ENCODE data around the gene HYOU1. TPM values are rescaled to one million over a fixed set of nuclear protein-coding genes. Genes with fewer than 3 reads are reported as not detected.

The HYOU1 gene
- total and polyA plus RNA-seq, 7 donors = 6.0 to 106 (median 26.8) TPM

- Histone ChIP-seq H3K4me3 (no peak overlapping the region), H3K36me3 (peaks cover 44 to 100% (median 82%) of the 10 kb centered on the region in 4 donors), H3K4me1 (no peaks in the 10 kb centered on the region), H3K27me3 (no peaks in the 10 kb centered on the region), H3K27ac (no peak overlapping the region), H3K9me3 (no peaks in the 10 kb centered on the region)
- intact Hi-C loops (cut with DNase I) = no loop called here
- DNase-seq = no peak
- no peak for TF ChIP-seq POLR2A (IDR thresholded peaks at IDR 0.05)
- TF ChIP-seq EP300 (IDR thresholded peaks at IDR 0.05) = no peak
- no peak for TF ChIP-seq CTCF (IDR thresholded peaks at IDR 0.05)
- no peak for TF ChIP-seq POLR2AphosphoS5 (IDR thresholded peaks at IDR 0.05)
- 94 to 96% methylated on average over 11 of the region's 11 CpGs for WGBS, 2 donors
These were observed 20.8 kb upstream of the HYOU1 start for GRCh38 chr11:119077839-119078238.

GRCh38 chr11:119067371-119068222 lies 10.6 kb upstream of the HYOU1 start, which contains the start of gene VPS11:
Gene VPS11, plus strand, starts transcription at chr11:119067818. Its CDS starts 6 bp downstream, at chr11:119067824.
- intact Hi-C loops (cut with DNase I) = no loop called here
- DNase-seq = peak; percentile 99
- H3K9me3 ChIP-seq = no peaks in the 10 kb centered on the region
- H3K27ac ChIP-seq = peak within 1 kb of the TSS; percentile 85 to 91 (median 88)
- no peak for TF ChIP-seq CTCF (IDR thresholded peaks at IDR 0.05)
- TF ChIP-seq POLR2AphosphoS5 (IDR thresholded peaks at IDR 0.05) = peak; percentile 67 to 92 (median 90)
- TF ChIP-seq EP300 (IDR thresholded peaks at IDR 0.05) = peak in 1 of 4 donors; percentile 74
- peak in 1 of 2 donors; percentile 42 for TF ChIP-seq POLR2A (IDR thresholded peaks at IDR 0.05)
- H3K4me3 ChIP-seq = peak within 1 kb of the TSS; percentile 76 to 94 (median 82)
- H3K27me3 ChIP-seq = no peaks in the 10 kb centered on the region
- H3K36me3 ChIP-seq = peaks cover 4 to 29% (median 26%) of the 10 kb centered on the region in 4 donors
- WGBS, 2 donors = 0% methylated on average over 49 of the region's 49 CpGs
- H3K4me1 ChIP-seq = peaks cover 0 to 36% (median 30%) of the 10 kb centered on the region in 4 donors

- no peak for DNase-seq
- TF ChIP-seq CTCF (IDR thresholded peaks at IDR 0.05) (no peak), EP300 (IDR thresholded peaks at IDR 0.05) (no peak), POLR2AphosphoS5 (IDR thresholded peaks at IDR 0.05) (no peak), POLR2A (IDR thresholded peaks at IDR 0.05) (no peak)
- no peaks in the 10 kb centered on the region for H3K9me3 ChIP-seq
- 65 to 72% methylated on average over 4 of the region's 4 CpGs for WGBS, 2 donors
- no peak overlapping the region for H3K4me3 ChIP-seq
- H3K27ac ChIP-seq = no peak overlapping the region
- H3K4me1 ChIP-seq = peaks cover 0 to 38% (median 30%) of the 10 kb centered on the region in 4 donors
- no peaks in the 10 kb centered on the region for H3K27me3 ChIP-seq
- H3K36me3 ChIP-seq = peaks cover 2 to 6% (median 4%) of the 10 kb centered on the region in 4 donors
- intact Hi-C loops (cut with DNase I) = no loop called here
These were observed 8.4 kb upstream of the HYOU1 start for GRCh38 chr11:119065369-119065768.

- no peaks in the 10 kb centered on the region for H3K27me3 ChIP-seq
- no peaks in the 10 kb centered on the region for H3K36me3 ChIP-seq
- WGBS, 2 donors = 51 to 76% methylated on average over 5 of the region's 5 CpGs
- no peak for DNase-seq
- H3K4me1 ChIP-seq = peaks cover 0 to 28% (median 23%) of the 10 kb centered on the region in 4 donors
- no peaks in the 10 kb centered on the region for H3K9me3 ChIP-seq
- no peak overlapping the region for H3K4me3 ChIP-seq
- no peak overlapping the region for H3K27ac ChIP-seq
- intact Hi-C loops (cut with DNase I) = no loop called here
- TF ChIP-seq EP300 (IDR thresholded peaks at IDR 0.05) (no peak), POLR2A (IDR thresholded peaks at IDR 0.05) (no peak), POLR2AphosphoS5 (IDR thresholded peaks at IDR 0.05) (no peak), CTCF (IDR thresholded peaks at IDR 0.05) (no peak)
These were observed 5.8 kb upstream of the HYOU1 start for GRCh38 chr11:119062779-119063178.

Measured in sigmoid colon (tissue), 7 donors.